ENCODE measurements around the gene CD8A.

- TF ChIP-seq, protein P1, sequence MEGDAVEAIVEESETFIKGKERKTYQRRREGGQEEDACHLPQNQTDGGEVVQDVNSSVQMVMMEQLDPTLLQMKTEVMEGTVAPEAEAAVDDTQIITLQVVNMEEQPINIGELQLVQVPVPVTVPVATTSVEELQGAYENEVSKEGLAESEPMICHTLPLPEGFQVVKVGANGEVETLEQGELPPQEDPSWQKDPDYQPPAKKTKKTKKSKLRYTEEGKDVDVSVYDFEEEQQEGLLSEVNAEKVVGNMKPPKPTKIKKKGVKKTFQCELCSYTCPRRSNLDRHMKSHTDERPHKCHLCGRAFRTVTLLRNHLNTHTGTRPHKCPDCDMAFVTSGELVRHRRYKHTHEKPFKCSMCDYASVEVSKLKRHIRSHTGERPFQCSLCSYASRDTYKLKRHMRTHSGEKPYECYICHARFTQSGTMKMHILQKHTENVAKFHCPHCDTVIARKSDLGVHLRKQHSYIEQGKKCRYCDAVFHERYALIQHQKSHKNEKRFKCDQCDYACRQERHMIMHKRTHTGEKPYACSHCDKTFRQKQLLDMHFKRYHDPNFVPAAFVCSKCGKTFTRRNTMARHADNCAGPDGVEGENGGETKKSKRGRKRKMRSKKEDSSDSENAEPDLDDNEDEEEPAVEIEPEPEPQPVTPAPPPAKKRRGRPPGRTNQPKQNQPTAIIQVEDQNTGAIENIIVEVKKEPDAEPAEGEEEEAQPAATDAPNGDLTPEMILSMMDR (IDR thresholded peaks at IDR 0.05) = no peak
- no peak for TF ChIP-seq POLR2A (IDR thresholded peaks at IDR 0.05)
Measured at GRCh38 chr2:86782748-86783147, 8.0 kb downstream of the CD8A start.
